ENCODE results near the gene COL12A1.

DNA sequence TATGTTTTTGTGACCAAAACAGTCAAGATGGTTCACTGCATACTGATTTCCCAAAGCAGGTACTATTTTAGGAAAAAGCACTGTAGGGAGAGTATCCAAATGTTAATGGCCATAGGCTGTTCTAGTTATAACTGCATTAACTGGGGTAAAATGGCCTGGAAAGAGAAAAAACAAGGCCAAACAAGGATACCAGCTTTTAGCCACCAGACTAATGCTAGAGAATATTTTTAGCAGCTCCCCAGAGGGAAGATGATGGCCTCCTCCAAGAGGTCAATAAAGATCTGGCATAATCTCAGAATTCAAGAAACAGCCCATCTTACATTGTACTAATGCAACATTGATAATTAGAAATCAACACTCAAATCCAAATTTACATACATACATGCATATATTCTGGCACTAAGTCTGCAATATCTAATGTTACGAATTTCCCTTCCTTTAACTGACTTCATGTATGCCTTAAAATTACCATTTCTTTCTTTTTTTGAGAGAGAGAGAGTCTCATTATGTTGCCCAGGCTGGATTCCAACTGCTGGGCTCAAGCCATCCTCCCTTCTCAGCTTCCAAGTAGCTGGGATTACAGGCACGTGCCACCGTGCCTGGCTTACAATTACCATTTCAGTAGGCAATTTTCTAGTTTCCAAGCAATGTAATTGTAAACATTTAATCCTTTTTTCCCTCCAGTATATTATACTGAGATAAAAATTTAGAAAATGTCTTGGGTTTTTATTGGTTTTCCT lies 28.4 kb upstream of the COL12A1 start:
- TF ChIP-seq, protein P1, sequence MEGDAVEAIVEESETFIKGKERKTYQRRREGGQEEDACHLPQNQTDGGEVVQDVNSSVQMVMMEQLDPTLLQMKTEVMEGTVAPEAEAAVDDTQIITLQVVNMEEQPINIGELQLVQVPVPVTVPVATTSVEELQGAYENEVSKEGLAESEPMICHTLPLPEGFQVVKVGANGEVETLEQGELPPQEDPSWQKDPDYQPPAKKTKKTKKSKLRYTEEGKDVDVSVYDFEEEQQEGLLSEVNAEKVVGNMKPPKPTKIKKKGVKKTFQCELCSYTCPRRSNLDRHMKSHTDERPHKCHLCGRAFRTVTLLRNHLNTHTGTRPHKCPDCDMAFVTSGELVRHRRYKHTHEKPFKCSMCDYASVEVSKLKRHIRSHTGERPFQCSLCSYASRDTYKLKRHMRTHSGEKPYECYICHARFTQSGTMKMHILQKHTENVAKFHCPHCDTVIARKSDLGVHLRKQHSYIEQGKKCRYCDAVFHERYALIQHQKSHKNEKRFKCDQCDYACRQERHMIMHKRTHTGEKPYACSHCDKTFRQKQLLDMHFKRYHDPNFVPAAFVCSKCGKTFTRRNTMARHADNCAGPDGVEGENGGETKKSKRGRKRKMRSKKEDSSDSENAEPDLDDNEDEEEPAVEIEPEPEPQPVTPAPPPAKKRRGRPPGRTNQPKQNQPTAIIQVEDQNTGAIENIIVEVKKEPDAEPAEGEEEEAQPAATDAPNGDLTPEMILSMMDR (IDR thresholded peaks at IDR 0.05), result no peak
- TF ChIP-seq EZH2 (IDR thresholded peaks at IDR 0.05), result no peak
